ENCODE data around the gene NHP2. TPM values are rescaled to one million over a fixed set of nuclear protein-coding genes. Genes with fewer than 3 reads are reported as not detected.

NHP2 gene
- total RNA-seq = 101 and 189 TPM in 2 replicates

GRCh38 chr5:178153530-178154340 is at the start of gene NHP2:
NHP2 (minus strand) TSS chr5:178153885; CDS start chr5:178153817, 68 bp downstream.

GRCh38 chr5:178187014-178187413 is 33.3 kb upstream of the NHP2 start, which contains the start of gene GMCL2:
GMCL2 (minus strand) TSS chr5:178187371; CDS start chr5:178187299, 72 bp downstream.

GRCh38 chr5:178130576-178131445 is 22.9 kb downstream of the NHP2 start, which contains the start of gene RMND5B:
RMND5B (plus strand) TSS chr5:178131014; CDS start chr5:178138120, 7,106 bp downstream.

GRCh38 chr5:178113141-178113787 is 40.4 kb downstream of the NHP2 start, which contains the start of gene N4BP3:
N4BP3 (plus strand) TSS chr5:178113532; CDS start chr5:178119584, 6,052 bp downstream.

Other genes with a start within 250 kb of the NHP2 start
- not detected in 2 replicates for gene PROP1, start 157.6 kb downstream of the NHP2 start, total RNA-seq
- 1.7 and 2.2 TPM in 2 replicates for gene N4BP3, start 40.4 kb downstream of the NHP2 start, total RNA-seq
- 25.3 and 26.0 TPM in 2 replicates for gene RMND5B, start 22.9 kb downstream of the NHP2 start, total RNA-seq
- gene GMCL2, start 33.5 kb upstream of the NHP2 start, total RNA-seq = under 0.01 TPM in 1 of 2 replicates, not detected in the other
- gene HNRNPAB, start 50.6 kb upstream of the NHP2 start, total RNA-seq = 32.4 and 37.5 TPM in 2 replicates
- 35.5 and 58.2 TPM in 2 replicates for gene PHYKPL, start 78.9 kb upstream of the NHP2 start, total RNA-seq

Measured in smooth muscle cell of trachea (primary cell).